SKM-1 (cell line): Measurements from ENCODE around the gene RHAG.
"Not testable (repeated sequence)": the region's sequence is repeated elsewhere in the genome, so short reads cannot be mapped to it uniquely, and the experiment has no call there.

Source experiments
- DNase-seq: peaks from one replicate; lab custom pipeline; 2025; ENCODE audit not compliant: unreplicated experiment; lab: John Stamatoyannopoulos, UW

RHAG gene

GRCh38 chr6:49635978-49636712 lies 494 bp downstream of the RHAG start:
- no peak for DNase-seq

GRCh38 chr6:49635480-49635879 lies 1.2 kb downstream of the RHAG start:
- DNase-seq, result no peak

- DNase-seq, result no peak
Measured at GRCh38 chr6:49634836-49635218, 1.8 kb downstream of the RHAG start.

- no peak for DNase-seq
Measured at GRCh38 chr6:49634092-49634835, 2.4 kb downstream of the RHAG start.

GRCh38 chr6:49633541-49633940 lies 3.1 kb downstream of the RHAG start:
- no peak for DNase-seq

GRCh38 chr6:49632727-49633126 lies 3.9 kb downstream of the RHAG start:
- DNase-seq, result no peak

GRCh38 chr6:49629485-49630088 lies 7.1 kb downstream of the RHAG start:
- not testable (repeated sequence) for DNase-seq

- no peak for DNase-seq
Measured at GRCh38 chr6:49626811-49627210, 9.8 kb downstream of the RHAG start.

GRCh38 chr6:49618257-49618656 lies 18.4 kb downstream of the RHAG start:
- DNase-seq, result no peak

- DNase-seq, result not testable (repeated sequence)
Measured at GRCh38 chr6:49614144-49614543, 22.5 kb downstream of the RHAG start.

- no peak for DNase-seq
Measured at GRCh38 chr6:49609285-49609684, 27.4 kb downstream of the RHAG start.

GRCh38 chr6:49608275-49608674 lies 28.4 kb downstream of the RHAG start:
- DNase-seq, result not testable (repeated sequence)

- no peak for DNase-seq
Measured at GRCh38 chr6:49607391-49607982, 29.2 kb downstream of the RHAG start.

GRCh38 chr6:49606721-49607390 lies 29.8 kb downstream of the RHAG start:
- peak; percentile 70 for DNase-seq

GRCh38 chr6:49604080-49604479 lies 32.6 kb downstream of the RHAG start:
- DNase-seq, result not testable (repeated sequence)

GRCh38 chr6:49587262-49587661 lies 49.4 kb downstream of the RHAG start:
- not testable (repeated sequence) for DNase-seq

- no peak for DNase-seq
Measured at GRCh38 chr6:49582529-49582928, 54.1 kb downstream of the RHAG start.

- no peak for DNase-seq
Measured at GRCh38 chr6:49579649-49580048, 57.0 kb downstream of the RHAG start.

- no peak for DNase-seq
Measured at GRCh38 chr6:49576618-49577017, 60.0 kb downstream of the RHAG start.

- DNase-seq, result no peak
Measured at GRCh38 chr6:49570474-49571079, 66.1 kb downstream of the RHAG start.

- no peak for DNase-seq
Measured at GRCh38 chr6:49565855-49566254, 70.8 kb downstream of the RHAG start.
